IMR-90 (cell line): ENCODE results near the gene LMAN2L. TPM values are rescaled to one million over a fixed set of nuclear protein-coding genes. Genes with fewer than 3 reads are reported as not detected.

Experiments
- ATAC-seq: fragments of 200-7000 bp; cut with Tn5 transposase; 2 replicates; pipeline ENCODE4 v1.9.1; 2020; ENCODE audit warnings: low read depth, mild to moderate bottlenecking, moderate library complexity
- BruUV-seq: library from RNA; stranded (reverse); fragments of 400-500 nt; replicated peaks from 2 replicates; lab custom pipeline; 2021; lab: Mats Ljungman, UMichigan
- CTCF ChIA-PET: fragments of 300-600 bp; formaldehyde crosslinking; extraction: SDS; loops from one replicate; lab custom pipeline; 2021; ENCODE audit warnings: antibody characterized with exemption; lab: Yijun Ruan, JAX
- POLR2A ChIA-PET: fragments of 300-600 bp; sonication (Branson Sonifier 250); formaldehyde crosslinking; loops from one replicate; lab custom pipeline; 2022; ENCODE audit warnings: antibody characterized with exemption; ENCODE audit not compliant: unreplicated experiment; lab: Charles Lee
- DNase-seq: peaks from one replicate; pipeline ENCODE4 v3.0.0; 2013
- H2AFZ ChIP-seq: replicated peaks from 2 replicates; pipeline ENCODE3; 2013; ENCODE audit warnings: low read length, mild to moderate bottlenecking; ENCODE audit not compliant: poor library complexity
- H2AK5ac ChIP-seq: 2 replicates; pipeline ENCODE4 v1.6.1; 2013; ENCODE audit warnings: low read depth, low read length, inconsistent platforms
- H2AK9ac ChIP-seq: replicated peaks from 2 replicates; pipeline ENCODE3; 2013; ENCODE audit warnings: mild to moderate bottlenecking, low read depth, low read length, moderate library complexity; ENCODE audit not compliant: poor library complexity
- H2BK120ac ChIP-seq: 2 replicates; pipeline ENCODE4 v1.6.1; 2013; ENCODE audit warnings: low read depth, low read length, inconsistent platforms
- H2BK15ac ChIP-seq: 3 replicates; pipeline ENCODE4 v1.6.1; 2013; ENCODE audit warnings: low read depth, low read length, inconsistent platforms
- H2BK20ac ChIP-seq: 2 replicates; pipeline ENCODE4 v1.6.1; 2013; ENCODE audit warnings: low read depth, mild to moderate bottlenecking, inconsistent platforms, low read length, moderate library complexity
- H2BK5ac ChIP-seq: 2 replicates; pipeline ENCODE4 v1.6.1; 2013; ENCODE audit warnings: mild to moderate bottlenecking, low read depth, low read length, inconsistent platforms; ENCODE audit not compliant: poor library complexity, severe bottlenecking
- H3K14ac ChIP-seq: replicated peaks from 2 replicates; pipeline ENCODE4 v1.6.1; 2013; ENCODE audit warnings: low read depth, low read length, inconsistent platforms
- H3K18ac ChIP-seq: 2 replicates; pipeline ENCODE4 v1.6.1; 2013; ENCODE audit warnings: low read depth, low read length, control low read depth
- H3K23ac ChIP-seq: 2 replicates; pipeline ENCODE4 v1.6.1; 2013; ENCODE audit warnings: low read depth, low read length, inconsistent platforms
- H3K27ac ChIP-seq: 2 replicates; pipeline ENCODE4 v1.5.1; 2013; ENCODE audit warnings: mild to moderate bottlenecking, control low read depth, low read length; ENCODE audit not compliant: insufficient read depth
- H3K27me3 ChIP-seq: 2 replicates; pipeline ENCODE4 v1.6.1; 2013; ENCODE audit warnings: low read length; ENCODE audit not compliant: control insufficient read depth, insufficient read depth
- H3K36me3 ChIP-seq: 2 replicates; pipeline ENCODE4 v1.6.1; 2013; ENCODE audit warnings: low read length, mixed read lengths; ENCODE audit not compliant: control insufficient read depth, insufficient read depth
- H3K4ac ChIP-seq: 2 replicates; pipeline ENCODE4 v1.6.1; 2013; ENCODE audit warnings: low read depth, low read length, inconsistent platforms
- H3K4me1 ChIP-seq: 2 replicates; pipeline ENCODE4 v1.6.1; 2013; ENCODE audit warnings: low read length, mixed read lengths; ENCODE audit not compliant: control insufficient read depth, insufficient read depth
- H3K4me2 ChIP-seq: 2 replicates; pipeline ENCODE4 v1.6.1; 2013; ENCODE audit warnings: low read depth, mild to moderate bottlenecking, control low read depth, low read length, moderate library complexity
- H3K4me3 ChIP-seq: 2 replicates; pipeline ENCODE4 v1.5.1; 2013; ENCODE audit warnings: low read depth, mild to moderate bottlenecking, control low read depth, low read length, moderate library complexity; ENCODE audit not compliant: insufficient read depth
- H3K56ac ChIP-seq: 2 replicates; pipeline ENCODE4 v1.6.1; 2013; ENCODE audit warnings: low read length, inconsistent platforms; ENCODE audit not compliant: insufficient read depth; ENCODE audit errors: extremely low read depth
- H3K79me1 ChIP-seq, 2 experiments: 2 replicates each; pipeline ENCODE4 v1.6.1; 2013; ENCODE audit warnings: low read length in 2 of 2, inconsistent platforms in 1 of 2, low read depth in 1 of 2
- H3K9ac ChIP-seq: 2 replicates; pipeline ENCODE4 v1.6.1; 2013; ENCODE audit warnings: low read depth, low read length, control low read depth
- H3K9me1 ChIP-seq: 2 replicates; pipeline ENCODE4 v1.6.1; 2013; ENCODE audit warnings: low read length, inconsistent platforms; ENCODE audit not compliant: insufficient read depth
- H3K9me3 ChIP-seq: 2 replicates; pipeline ENCODE4 v1.6.1; 2013; ENCODE audit warnings: low read length; ENCODE audit not compliant: control insufficient read depth, insufficient read depth
- H4K20me1 ChIP-seq: 2 replicates; pipeline ENCODE4 v1.6.1; 2013; ENCODE audit warnings: low read length, inconsistent platforms; ENCODE audit not compliant: insufficient read depth
- H4K5ac ChIP-seq: 2 replicates; pipeline ENCODE4 v1.6.1; 2013; ENCODE audit warnings: mild to moderate bottlenecking, low read depth, low read length, control low read depth
- H4K8ac ChIP-seq, 2 experiments: 2 replicates each; pipeline ENCODE4 v1.6.1; 2013; ENCODE audit warnings: low read depth in 2 of 2, low read length in 2 of 2, control low read depth in 1 of 2, inconsistent platforms in 1 of 2
- H4K91ac ChIP-seq: 2 replicates; pipeline ENCODE4 v1.6.1; 2013; ENCODE audit warnings: low read depth, low read length, inconsistent platforms; ENCODE audit not compliant: insufficient read depth
- BHLHE40 ChIP-seq: fragments of 150-350 bp; IDR thresholded peaks from 2 replicates; pipeline ENCODE4 v1.6.1; 2016; ENCODE audit warnings: mild to moderate bottlenecking, low read depth, low read length
- CEBPB ChIP-seq: IDR thresholded peaks from 2 replicates; pipeline ENCODE4 v1.6.1; 2012; ENCODE audit warnings: low read depth, low read length, improper control_type of control experiment
- CHD1 ChIP-seq: IDR thresholded peaks from 2 replicates; pipeline ENCODE4 v1.6.1; 2012; ENCODE audit warnings: low read depth, low read length, improper control_type of control experiment
- ELK1 ChIP-seq: fragments of 150-350 bp; IDR thresholded peaks from 2 replicates; pipeline ENCODE4 v1.6.1; 2016; ENCODE audit warnings: low read depth, mild to moderate bottlenecking, low read length, moderate library complexity, borderline replicate concordance
- FOS ChIP-seq: fragments of 150-350 bp; IDR thresholded peaks from 2 replicates; pipeline ENCODE4 v1.6.1; 2016; ENCODE audit warnings: low read depth, low read length
- MXI1 ChIP-seq: IDR thresholded peaks from 2 replicates; pipeline ENCODE4 v1.6.1; 2012; ENCODE audit warnings: low read depth, mild to moderate bottlenecking, low read length, moderate library complexity, borderline replicate concordance
- NFE2L2 ChIP-seq: fragments of 150-350 bp; IDR thresholded peaks from 2 replicates; pipeline ENCODE4 v1.6.1; 2016; ENCODE audit warnings: low read depth, mild to moderate bottlenecking, low read length
- POLR2A ChIP-seq: IDR thresholded peaks from 2 replicates; pipeline ENCODE4 v1.6.1; 2012; ENCODE audit warnings: mild to moderate bottlenecking, low read depth, low read length
- RAD21 ChIP-seq: IDR thresholded peaks from 2 replicates; pipeline ENCODE4 v1.6.1; 2012; ENCODE audit warnings: low read length, improper control_type of control experiment
- RCOR1 ChIP-seq: IDR thresholded peaks from 2 replicates; pipeline ENCODE4 v1.6.1; 2012; ENCODE audit warnings: mild to moderate bottlenecking, low read length, improper control_type of control experiment; ENCODE audit not compliant: insufficient replicate concordance
- SMC3 ChIP-seq: fragments of 150-350 bp; IDR thresholded peaks from 2 replicates; pipeline ENCODE4 v1.6.1; 2016; ENCODE audit warnings: low read depth, mild to moderate bottlenecking, antibody characterized with exemption, low read length, moderate library complexity
- WGBS, 2 experiments: methylation state at CpG; one replicate each; pipeline versions ENCODE4 v1.1.5 to v1.1.7; 2013; ENCODE audit warnings: missing lambda C conversion rate in 2 of 2; ENCODE audit not compliant: insufficient read length in 1 of 2; ENCODE audit errors: extremely low coverage in 2 of 2; 5-methylcytosine and 5-hydroxymethylcytosine counted together
- dilution Hi-C: fragments of 300-500 bp; cut with HindIII; formaldehyde crosslinking; loops from one replicate; pipeline ENCODE4 v1.14.3; 2018; ENCODE audit warnings: low sequenced_read_pairs; ENCODE audit not compliant: unreplicated experiment
- in situ Hi-C: fragments of 300-500 bp; cut with MboI; formaldehyde crosslinking; loops from 3 replicates; pipeline ENCODE4 v1.14.3; 2019; ENCODE audit warnings: low sequenced_read_pairs, inconsistent platforms, mixed read lengths
- intact Hi-C: fragments of 100-400 bp; cut with micrococcal nuclease; formaldehyde crosslinking; loops from 2 replicates; pipeline ENCODE4 v1.10.0; 2022
- polyA plus RNA-seq, 3 experiments: library from polyadenylated mRNA; depleted of rRNA; stranded (reverse); fragments of >200 nt; gene quantifications; 2 replicates each; pipeline ENCODE4 v1.2.3, GENCODE V29; 2012; ENCODE audit warnings: low replicate concordance in 1 of 3
- total RNA-seq: library from RNA; depleted of rRNA; stranded (reverse); fragments of >200 nt; gene quantifications from 2 replicates; pipeline ENCODE4 v1.2.3, GENCODE V29; 2012

The LMAN2L gene
- total and polyA plus RNA-seq, 2 of the 4 experiments (the other 2 are of a cell fraction): 22.5 to 22.9 TPM

- Histone ChIP-seq H2BK20ac (no peak overlapping the region), H3K9me3 (no peaks in the 10 kb centered on the region), H3K27me3 (no peaks in the 10 kb centered on the region), H2BK120ac (no peak overlapping the region), H3K4ac (no peak overlapping the region), H3K4me1 (no peaks in the 10 kb centered on the region; the same call in 1 of the 2 replicates), H3K18ac (no peak overlapping the region), H4K20me1 (no peaks in the 10 kb centered on the region), H2BK5ac (no peak overlapping the region), H2AFZ (no peak overlapping the region), H3K27ac (no peak overlapping the region), H3K9me1 (no peaks in the 10 kb centered on the region), H4K8ac (no peak overlapping the region), H3K4me2 (no peak overlapping the region), H3K9ac (no peak overlapping the region), H2AK9ac (no peak overlapping the region), H3K56ac (no peak overlapping the region), H2AK5ac (no peak overlapping the region), H3K79me1 (no peaks in the 10 kb centered on the region), H3K36me3 (peaks cover 21% of the 10 kb centered on the region), H4K91ac (no peak overlapping the region), H3K14ac (no peak overlapping the region), H3K23ac (no peak overlapping the region), H4K5ac (no peak overlapping the region), H2BK15ac (no peak overlapping the region), H3K4me3 (no peak overlapping the region)
- DNase-seq (no peak), ATAC-seq (no peak)
- no TSS peak for BruUV-seq
- intact Hi-C loops (no loop called here), in situ Hi-C loops (no loop called here), dilution Hi-C loops (no loop called here)
- TF ChIP-seq FOS (no peak), BHLHE40 (no peak), MXI1 (no peak), CHD1 (no peak), RAD21 (no peak), RCOR1 (no peak), POLR2A (no peak), ELK1 (no peak), CEBPB (no peak), NFE2L2 (no peak), SMC3 (no peak)
- ChIA-PET POLR2A (no interaction called here), CTCF (no interaction called here)
- WGBS, 2 experiments: no CpG with 5 or more reads among the region's 4 CpGs
Measured at GRCh38 chr2:96726131-96726530, 13.7 kb downstream of the LMAN2L start.
